ENCODE results near the gene IFITM5.
"Not testable (repeated sequence)": the region's sequence is repeated elsewhere in the genome, so short reads cannot be mapped to it uniquely, and the experiment has no call there.

IFITM5 gene

GRCh38 chr11:299081-299891, at the start of gene IFITM5:
Gene IFITM5 (minus strand): TSS chr11:299526. CDS start chr11:299490, 36 bp downstream.
- DNase-seq = no peak

GRCh38 chr11:346529-346928, 47.2 kb upstream of the IFITM5 start:
- DNase-seq = no peak

GRCh38 chr11:344836-345578, 45.7 kb upstream of the IFITM5 start:
- DNase-seq = no peak

- DNase-seq = no peak
These were observed 43.0 kb upstream of the IFITM5 start for GRCh38 chr11:342328-342727.

GRCh38 chr11:340539-341512, 41.5 kb upstream of the IFITM5 start:
- no peak for DNase-seq

GRCh38 chr11:339963-340362, 40.6 kb upstream of the IFITM5 start:
- DNase-seq = no peak

- DNase-seq = no peak
These were observed 38.4 kb upstream of the IFITM5 start for GRCh38 chr11:337711-338110.

- no peak for DNase-seq
These were observed 37.4 kb upstream of the IFITM5 start for GRCh38 chr11:336659-337198.

GRCh38 chr11:335779-336658, 36.7 kb upstream of the IFITM5 start:
- no peak for DNase-seq

GRCh38 chr11:334264-334994, 35.1 kb upstream of the IFITM5 start:
- DNase-seq = no peak

GRCh38 chr11:333616-334263, 34.4 kb upstream of the IFITM5 start:
- not testable (repeated sequence) for DNase-seq

- DNase-seq = no peak
These were observed 33.5 kb upstream of the IFITM5 start for GRCh38 chr11:332651-333480.

GRCh38 chr11:331358-332060, 32.2 kb upstream of the IFITM5 start:
- DNase-seq = no peak

GRCh38 chr11:330694-331357, 31.5 kb upstream of the IFITM5 start:
- no peak for DNase-seq

GRCh38 chr11:330307-330693, 31.0 kb upstream of the IFITM5 start:
- no peak for DNase-seq

GRCh38 chr11:329886-330253, 30.5 kb upstream of the IFITM5 start:
- DNase-seq = no peak

- not testable (repeated sequence) for DNase-seq
These were observed 29.3 kb upstream of the IFITM5 start for GRCh38 chr11:328516-329100.

GRCh38 chr11:328012-328411, 28.7 kb upstream of the IFITM5 start:
- no peak for DNase-seq

Data from activated CD4-positive, CD25-positive, alpha-beta regulatory T cell (primary cell).